HepG2 (cell line): Measurements from ENCODE around the gene NRP1. TPM values are rescaled to one million over a fixed set of nuclear protein-coding genes. Genes with fewer than 3 reads are reported as not detected.
A peak's percentile ranks its signal among the peaks of the same experiment; 100 is the strongest.

ENCODE experiments used
- ARID2 ChIP-seq: sonication (generic); formaldehyde crosslinking; IDR thresholded peaks from 2 replicates; pipeline ENCODE4 v1.8.1; 2022; ENCODE audit warnings: mild to moderate bottlenecking, missing genetic modification reagents, borderline replicate concordance
- FOSL2 ChIP-seq: sonication (generic); formaldehyde crosslinking; IDR thresholded peaks from 2 replicates; pipeline ENCODE4 v1.4.0; 2020; ENCODE audit warnings: missing genetic modification reagents
- GTF2F1 ChIP-seq: fragments of 150-350 bp; IDR thresholded peaks from 2 replicates; pipeline ENCODE4 v1.6.1; 2014; ENCODE audit warnings: low read length
- HDAC6 ChIP-seq: fragments of 200-600 bp; sonication (generic); IDR thresholded peaks from 2 replicates; pipeline ENCODE4 v1.7.0; 2017; ENCODE audit warnings: mild to moderate bottlenecking, antibody characterized with exemption, low read length, low read depth
- HES4 ChIP-seq: sonication (generic); formaldehyde crosslinking; IDR thresholded peaks from 2 replicates; pipeline ENCODE4 v1.9.0; 2021; ENCODE audit warnings: mild to moderate bottlenecking, missing genetic modification reagents, borderline replicate concordance
- KAT7 ChIP-seq: IDR thresholded peaks from 2 replicates; pipeline ENCODE4 v1.6.1; 2018; ENCODE audit warnings: borderline replicate concordance, missing compliant biosample characterization
- MIXL1 ChIP-seq: IDR thresholded peaks from 2 replicates; pipeline ENCODE4 v1.6.1; 2016
- MZF1 ChIP-seq: sonication (generic); formaldehyde crosslinking; IDR thresholded peaks from 2 replicates; pipeline ENCODE4 v1.8.1; 2023; ENCODE audit warnings: mild to moderate bottlenecking, missing genetic modification reagents, borderline replicate concordance
- NR2F2 ChIP-seq: IDR thresholded peaks from 2 replicates; pipeline ENCODE4 v1.6.1; 2012; ENCODE audit warnings: low read depth, inconsistent platforms, borderline replicate concordance
- PAWR ChIP-seq: sonication (generic); formaldehyde crosslinking; IDR thresholded peaks from 2 replicates; pipeline ENCODE4 v1.4.0; 2020; ENCODE audit warnings: missing genetic modification reagents, mild to moderate bottlenecking, borderline replicate concordance
- PHF8 ChIP-seq: sonication (generic); formaldehyde crosslinking; IDR thresholded peaks from 2 replicates; pipeline ENCODE4 v1.5.0; 2020; ENCODE audit warnings: missing genetic modification reagents
- REPIN1 ChIP-seq: sonication (generic); formaldehyde crosslinking; IDR thresholded peaks from 2 replicates; pipeline ENCODE4 v1.8.0; 2022; ENCODE audit warnings: missing genetic modification reagents, low read depth, mild to moderate bottlenecking, borderline replicate concordance
- SPEN ChIP-seq: sonication (generic); formaldehyde crosslinking; IDR thresholded peaks from 2 replicates; pipeline ENCODE4 v1.5.1; 2020; ENCODE audit warnings: low read depth, mild to moderate bottlenecking, missing genetic modification reagents
- TARDBP ChIP-seq: sonication (generic); formaldehyde crosslinking; IDR thresholded peaks from 2 replicates; pipeline ENCODE4 v1.8.0; 2022; ENCODE audit warnings: mild to moderate bottlenecking, missing genetic modification reagents
- TOPORS ChIP-seq: sonication (generic); formaldehyde crosslinking; IDR thresholded peaks from 2 replicates; pipeline ENCODE4 v1.8.0; 2023; ENCODE audit warnings: mild to moderate bottlenecking, missing genetic modification reagents
- ZNF3 ChIP-seq: IDR thresholded peaks from 2 replicates; pipeline ENCODE4 v1.7.0; 2017; ENCODE audit warnings: inconsistent platforms
- ZNF331 ChIP-seq: sonication (generic); formaldehyde crosslinking; IDR thresholded peaks from 2 replicates; pipeline ENCODE4 v1.4.0; 2020; ENCODE audit warnings: missing genetic modification reagents
- ZNF543 ChIP-seq: sonication (generic); formaldehyde crosslinking; IDR thresholded peaks from 2 replicates; pipeline ENCODE4 v1.4.0; 2020; ENCODE audit warnings: mild to moderate bottlenecking, missing genetic modification reagents
- ZNF557 ChIP-seq: sonication (generic); formaldehyde crosslinking; IDR thresholded peaks from 2 replicates; pipeline ENCODE4 v1.4.0; 2020; ENCODE audit warnings: missing genetic modification reagents
- ZNF605 ChIP-seq: sonication (generic); formaldehyde crosslinking; IDR thresholded peaks from 2 replicates; pipeline ENCODE4 v1.8.0; 2022; ENCODE audit warnings: mild to moderate bottlenecking, missing genetic modification reagents
- ZNF7 ChIP-seq: IDR thresholded peaks from 2 replicates; pipeline ENCODE4 v1.6.1; 2016; ENCODE audit warnings: missing biosample characterization, missing genetic modification reagents
- ZNF709 ChIP-seq: sonication (generic); formaldehyde crosslinking; IDR thresholded peaks from 2 replicates; pipeline ENCODE4 v1.5.0; 2020; ENCODE audit warnings: mild to moderate bottlenecking, missing genetic modification reagents
- ZNF746 ChIP-seq: sonication (generic); formaldehyde crosslinking; IDR thresholded peaks from 2 replicates; pipeline ENCODE4 v1.8.0; 2022; ENCODE audit warnings: mild to moderate bottlenecking, missing genetic modification reagents
- polyA plus RNA-seq, 8 experiments: library from polyadenylated mRNA; depleted of rRNA in 3 of 8; stranded (reverse) in 7 of 8; unstranded in 1 of 8; fragments of >200 nt; fragmentation: Illumina TruSeq in 4 of 8; extraction: Trizol in 4 of 8; gene quantifications; 2 replicates each; pipeline versions ENCODE4 v1.2.1 to v1.2.3, GENCODE V29; 2011 to 2016; ENCODE audit warnings: low read depth in 4 of 8, missing spikeins in 1 of 8, mixed read lengths in 1 of 8; ENCODE audit not compliant: insufficient read depth in 1 of 8
- total RNA-seq, 5 experiments: library from RNA; depleted of rRNA; stranded (reverse); fragments of >200 nt; fragmentation: Illumina TruSeq; extraction: Trizol; gene quantifications; 2 replicates each; pipeline ENCODE4 v1.2.3, GENCODE V29; 2016; ENCODE audit warnings: low read depth in 1 of 5
- TF ChIP-seq, protein P1 (sequence below): sonication (generic); formaldehyde crosslinking; IDR thresholded peaks from 2 replicates; pipeline ENCODE4 v1.9.0; 2021; ENCODE audit warnings: missing genetic modification reagents, mild to moderate bottlenecking, borderline replicate concordance
- TF ChIP-seq, protein P2 (sequence below): sonication (generic); formaldehyde crosslinking; IDR thresholded peaks from 2 replicates; pipeline ENCODE4 v1.5.1; 2020; ENCODE audit warnings: mild to moderate bottlenecking, missing genetic modification reagents, borderline replicate concordance
- TF ChIP-seq, protein P3 (sequence below): sonication (generic); formaldehyde crosslinking; IDR thresholded peaks from 2 replicates; pipeline ENCODE4 v1.5.0; 2020; ENCODE audit warnings: mild to moderate bottlenecking, missing genetic modification reagents, moderate library complexity
- TF ChIP-seq, protein P4 (sequence below): sonication (generic); formaldehyde crosslinking; IDR thresholded peaks from 2 replicates; pipeline ENCODE4 v1.8.1; 2023; ENCODE audit warnings: missing genetic modification reagents, mild to moderate bottlenecking, borderline replicate concordance

Gene NRP1
- total and polyA plus RNA-seq, 2 of the 13 experiments (the other 11 are each of a cell fraction or from before 2014, with no cell fraction given), result 5.3 to 5.8 TPM

DNA sequence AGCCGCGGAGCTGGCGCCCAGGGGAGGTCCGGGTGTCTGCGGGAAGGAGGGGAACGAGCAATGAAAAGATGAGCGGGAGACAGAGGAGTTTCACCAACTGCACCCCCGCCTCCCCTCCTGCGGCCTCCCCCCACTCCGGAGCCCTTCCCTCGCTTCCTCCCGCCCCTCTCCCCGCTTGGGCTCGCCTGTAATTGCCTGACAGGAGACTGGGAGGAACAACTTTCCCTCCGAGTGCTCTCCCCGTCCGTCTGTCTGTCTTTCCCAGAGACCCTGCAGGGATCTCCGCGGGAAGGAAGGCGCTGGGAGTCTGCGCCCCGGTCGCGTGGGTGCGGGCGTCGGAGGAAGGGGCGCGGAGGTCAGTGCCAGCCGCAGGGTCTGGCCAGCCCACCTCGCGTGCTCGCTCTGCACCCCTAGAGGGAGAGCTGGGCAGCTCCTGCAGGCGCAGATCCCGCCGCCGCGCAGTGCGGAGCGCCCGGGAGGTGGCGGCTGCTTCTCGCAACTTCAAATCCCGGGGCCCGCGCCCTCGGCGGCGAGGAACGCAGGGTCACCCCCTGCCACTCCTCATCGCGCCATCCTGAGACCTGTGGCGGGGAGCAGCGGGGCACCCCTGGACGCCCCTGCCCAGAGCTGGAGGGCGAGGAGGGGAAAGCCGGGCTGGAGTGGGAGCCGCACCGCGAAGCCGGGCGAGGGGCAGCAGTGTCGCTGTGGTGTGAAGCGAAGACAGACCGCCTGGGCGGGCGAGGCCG lies 511 bp upstream of the NRP1 start (continued):
- TF ChIP-seq, protein P1, sequence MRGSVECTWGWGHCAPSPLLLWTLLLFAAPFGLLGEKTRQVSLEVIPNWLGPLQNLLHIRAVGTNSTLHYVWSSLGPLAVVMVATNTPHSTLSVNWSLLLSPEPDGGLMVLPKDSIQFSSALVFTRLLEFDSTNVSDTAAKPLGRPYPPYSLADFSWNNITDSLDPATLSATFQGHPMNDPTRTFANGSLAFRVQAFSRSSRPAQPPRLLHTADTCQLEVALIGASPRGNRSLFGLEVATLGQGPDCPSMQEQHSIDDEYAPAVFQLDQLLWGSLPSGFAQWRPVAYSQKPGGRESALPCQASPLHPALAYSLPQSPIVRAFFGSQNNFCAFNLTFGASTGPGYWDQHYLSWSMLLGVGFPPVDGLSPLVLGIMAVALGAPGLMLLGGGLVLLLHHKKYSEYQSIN (CRISPR knock-in tag), result no peak
- peak; percentile 20; the same call in 1 of the 2 replicates for TF ChIP-seq PHF8 (CRISPR knock-in tag)
- no peak for TF ChIP-seq KAT7 (CRISPR knock-in tag)
- no peak for TF ChIP-seq MZF1 (CRISPR knock-in tag)
- TF ChIP-seq ARID2 (CRISPR knock-in tag), result 0 out of 2 replicates have a peak, but pooled peaks have one; percentile 52
- 0 out of 2 replicates have a peak, but pooled peaks have one; percentile 29 for TF ChIP-seq ZNF331 (CRISPR knock-in tag)
- TF ChIP-seq REPIN1 (CRISPR knock-in tag), result peak; percentile 51; the same call in 1 of the 2 replicates
- peak; percentile 41; the same call in 1 of the 2 replicates for TF ChIP-seq ZNF746 (CRISPR knock-in tag)
- TF ChIP-seq HDAC6, result no peak
- TF ChIP-seq, protein P2, sequence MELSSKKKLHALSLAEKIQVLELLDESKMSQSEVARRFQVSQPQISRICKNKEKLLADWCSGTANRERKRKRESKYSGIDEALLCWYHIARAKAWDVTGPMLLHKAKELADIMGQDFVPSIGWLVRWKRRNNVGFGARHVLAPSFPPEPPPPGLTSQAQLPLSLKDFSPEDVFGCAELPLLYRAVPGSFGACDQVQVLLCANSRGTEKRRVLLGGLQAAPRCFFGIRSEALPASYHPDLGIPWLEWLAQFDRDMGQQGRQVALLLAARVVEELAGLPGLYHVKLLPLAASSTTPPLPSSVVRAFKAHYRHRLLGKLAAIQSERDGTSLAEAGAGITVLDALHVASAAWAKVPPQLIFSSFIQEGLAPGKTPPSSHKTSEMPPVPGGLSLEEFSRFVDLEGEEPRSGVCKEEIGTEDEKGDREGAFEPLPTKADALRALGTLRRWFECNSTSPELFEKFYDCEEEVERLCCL (CRISPR knock-in tag), result no peak
- 0 out of 2 replicates have a peak, but pooled peaks have one; percentile 50 for TF ChIP-seq TOPORS (CRISPR knock-in tag)
- TF ChIP-seq PAWR, result no peak
- TF ChIP-seq, protein P3, sequence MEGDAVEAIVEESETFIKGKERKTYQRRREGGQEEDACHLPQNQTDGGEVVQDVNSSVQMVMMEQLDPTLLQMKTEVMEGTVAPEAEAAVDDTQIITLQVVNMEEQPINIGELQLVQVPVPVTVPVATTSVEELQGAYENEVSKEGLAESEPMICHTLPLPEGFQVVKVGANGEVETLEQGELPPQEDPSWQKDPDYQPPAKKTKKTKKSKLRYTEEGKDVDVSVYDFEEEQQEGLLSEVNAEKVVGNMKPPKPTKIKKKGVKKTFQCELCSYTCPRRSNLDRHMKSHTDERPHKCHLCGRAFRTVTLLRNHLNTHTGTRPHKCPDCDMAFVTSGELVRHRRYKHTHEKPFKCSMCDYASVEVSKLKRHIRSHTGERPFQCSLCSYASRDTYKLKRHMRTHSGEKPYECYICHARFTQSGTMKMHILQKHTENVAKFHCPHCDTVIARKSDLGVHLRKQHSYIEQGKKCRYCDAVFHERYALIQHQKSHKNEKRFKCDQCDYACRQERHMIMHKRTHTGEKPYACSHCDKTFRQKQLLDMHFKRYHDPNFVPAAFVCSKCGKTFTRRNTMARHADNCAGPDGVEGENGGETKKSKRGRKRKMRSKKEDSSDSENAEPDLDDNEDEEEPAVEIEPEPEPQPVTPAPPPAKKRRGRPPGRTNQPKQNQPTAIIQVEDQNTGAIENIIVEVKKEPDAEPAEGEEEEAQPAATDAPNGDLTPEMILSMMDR (CRISPR knock-in tag), result peak; percentile 75
- TF ChIP-seq ZNF557 (CRISPR knock-in tag), result no peak
- no peak for TF ChIP-seq GTF2F1
- TF ChIP-seq MIXL1 (CRISPR knock-in tag), result no peak
- TF ChIP-seq TARDBP (CRISPR knock-in tag), result no peak
- no peak for TF ChIP-seq NR2F2
- 0 out of 2 replicates have a peak, but pooled peaks have one; percentile 25 for TF ChIP-seq ZNF543 (CRISPR knock-in tag)
- 0 out of 2 replicates have a peak, but pooled peaks have one; percentile 56 for TF ChIP-seq HES4 (CRISPR knock-in tag)
- TF ChIP-seq ZNF3 (CRISPR knock-in tag), result no peak
- peak; percentile 40; the same call in 1 of the 2 replicates for TF ChIP-seq FOSL2 (CRISPR knock-in tag)
- 0 out of 2 replicates have a peak, but pooled peaks have one; percentile 42 for TF ChIP-seq ZNF605
- TF ChIP-seq ZNF709, result peak; percentile 67; the same call in 1 of the 2 replicates
- TF ChIP-seq, protein P4, sequence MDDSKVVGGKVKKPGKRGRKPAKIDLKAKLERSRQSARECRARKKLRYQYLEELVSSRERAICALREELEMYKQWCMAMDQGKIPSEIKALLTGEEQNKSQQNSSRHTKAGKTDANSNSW (CRISPR knock-in tag), result no peak
- TF ChIP-seq SPEN (CRISPR knock-in tag), result no peak
- no peak; the same call in 1 of the 2 replicates for TF ChIP-seq ZNF7 (CRISPR knock-in tag)
